GM19397 (cell line): ENCODE results near the gene TINCR.
"Not testable (repeated sequence)": the region's sequence is repeated elsewhere in the genome, so short reads cannot be mapped to it uniquely, and the experiment has no call there.

Experiments
- ATAC-seq: cut with Tn5 transposase; IDR thresholded peaks from one replicate; pipeline ENCODE4 v1.9.1; 2021; ENCODE audit warnings: mild to moderate bottlenecking, moderate library complexity; ENCODE audit not compliant: unreplicated experiment

TINCR gene

GRCh38 chr19:5567360-5567969 lies at the start of gene TINCR:
Gene TINCR (minus strand): TSS chr19:5567953.
- ATAC-seq, result no peak

- ATAC-seq, result no peak
These were observed 49.3 kb upstream of the TINCR start for GRCh38 chr19:5617080-5617479.

- no peak for ATAC-seq
These were observed 48.1 kb upstream of the TINCR start for GRCh38 chr19:5615756-5616327.

- no peak for ATAC-seq
These were observed 45.4 kb upstream of the TINCR start for GRCh38 chr19:5612891-5613865.

GRCh38 chr19:5609881-5610448 lies 42.2 kb upstream of the TINCR start:
- no peak for ATAC-seq

GRCh38 chr19:5608766-5609165 lies 41.0 kb upstream of the TINCR start:
- not testable (repeated sequence) for ATAC-seq

- ATAC-seq, result no peak
These were observed 40.5 kb upstream of the TINCR start for GRCh38 chr19:5608291-5608690.

GRCh38 chr19:5607318-5608275 lies 39.8 kb upstream of the TINCR start:
- no peak for ATAC-seq

GRCh38 chr19:5605362-5605761 lies 37.6 kb upstream of the TINCR start:
- ATAC-seq, result no peak

- no peak for ATAC-seq
These were observed 35.9 kb upstream of the TINCR start for GRCh38 chr19:5603626-5604025.

- no peak for ATAC-seq
These were observed 33.0 kb upstream of the TINCR start for GRCh38 chr19:5600797-5601196.

- no peak for ATAC-seq
These were observed 28.0 kb upstream of the TINCR start for GRCh38 chr19:5595745-5596144.

- no peak for ATAC-seq
These were observed 27.4 kb upstream of the TINCR start for GRCh38 chr19:5595129-5595528.

- no peak for ATAC-seq
These were observed 26.8 kb upstream of the TINCR start for GRCh38 chr19:5594521-5594950.

- no peak for ATAC-seq
These were observed 25.8 kb upstream of the TINCR start for GRCh38 chr19:5593343-5594255.

GRCh38 chr19:5592531-5593342 lies 25.0 kb upstream of the TINCR start:
- ATAC-seq, result no peak

GRCh38 chr19:5591476-5591875 lies 23.7 kb upstream of the TINCR start:
- no peak for ATAC-seq

GRCh38 chr19:5590865-5591154 lies 23.1 kb upstream of the TINCR start:
- no peak for ATAC-seq
